ENCODE data around the gene PCDH1. TPM values are rescaled to one million over a fixed set of nuclear protein-coding genes. Genes with fewer than 3 reads are reported as not detected.

PCDH1 gene
- total and polyA plus RNA-seq, 2 of the 8 experiments (the other 6 are each of a cell fraction or from before 2014, with no cell fraction given), result 101 to 102 TPM

DNA sequence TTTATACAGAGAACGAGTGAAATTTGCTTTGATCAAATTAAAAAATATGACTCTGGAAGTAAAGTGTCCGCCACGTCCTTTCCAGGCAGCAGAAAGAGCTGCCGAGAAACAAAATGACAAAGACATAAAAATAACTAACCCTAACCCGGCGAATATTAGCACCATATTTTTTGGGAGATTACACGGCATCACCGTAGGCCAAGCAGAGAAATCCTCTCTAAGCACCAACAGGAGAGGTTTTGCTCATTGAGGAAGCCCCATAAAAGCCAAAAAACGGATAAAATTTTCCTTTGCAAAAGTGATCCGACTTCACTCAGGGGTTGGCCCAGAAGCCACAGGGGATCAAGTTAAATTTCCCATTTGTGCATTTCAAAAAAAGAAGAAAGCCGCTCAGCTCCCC is 70.9 kb downstream of the PCDH1 start:
- H3K14ac ChIP-seq (ENCODE audit: insufficient read length), result no peak overlapping the region
- 75% methylated on average over 10 of the region's 11 CpGs; no CpG with 5 or more reads in 1 of the 2 experiments for WGBS, 2 experiments (ENCODE audit: extremely low coverage in 1 of 2, insufficient coverage in 1 of 2, insufficient read length in 1 of 2, insufficient replicate concordance in 2 of 2, low coverage in 1 of 2, low lambda C conversion rate in 2 of 2, missing lambda C conversion rate in 1 of 2)
- H3K4me2 ChIP-seq (ENCODE audit: insufficient read depth in 1 of 2, low read depth in 2 of 2, low read length in 2 of 2), result 0 out of 4 replicates have a peak overlapping the region, but pooled peaks of 1 of the 2 experiments have one; percentile 14
- peaks cover 16 to 47% (median 21%) of the 10 kb centered on the region in 4 experiments for H3K4me1 ChIP-seq (replicated peaks in 1 of 4; ENCODE audit: control insufficient read depth in 3 of 4, insufficient read depth in 4 of 4, low read length in 3 of 4)
- H3K23ac ChIP-seq (ENCODE audit: insufficient read length), result no peak overlapping the region
- H3K4me3 ChIP-seq (ENCODE audit: extremely low read depth in 1 of 4, insufficient read depth in 2 of 4, low read depth in 3 of 4, low read length in 4 of 4), result no peak overlapping the region
- no peaks in the 10 kb centered on the region; a peak in 1 of 7 replicates for H3K27me3 ChIP-seq (replicated peaks in 1 of 4; ENCODE audit: control insufficient read depth in 3 of 4, extremely low read depth in 1 of 4, insufficient read depth in 3 of 4, low read length in 3 of 4)
- no peak overlapping the region for H2BK5ac ChIP-seq (ENCODE audit: low read depth, low read length)
- no peaks in the 10 kb centered on the region for H3K79me2 ChIP-seq (ENCODE audit: control insufficient read depth in 1 of 2, insufficient read depth in 2 of 2, low read length in 2 of 2)
- TF ChIP-seq RBBP5 (IDR thresholded peaks at IDR 0.05; ENCODE audit: borderline replicate concordance, low read depth, low read length) (no peak), JUN (IDR thresholded peaks at IDR 0.05; ENCODE audit: low read depth, low read length) (no peak), KDM5A (IDR thresholded peaks at IDR 0.05; ENCODE audit: low read length) (no peak), SP2 (IDR thresholded peaks at IDR 0.05; ENCODE audit: low read length) (no peak), CHD2 (IDR thresholded peaks at IDR 0.05; ENCODE audit: low read length) (no peak), RXRA (IDR thresholded peaks at IDR 0.05; ENCODE audit: insufficient read depth, low read depth, low read length) (no peak), EP300 (IDR thresholded peaks at IDR 0.05; ENCODE audit: borderline replicate concordance in 1 of 2, low read depth in 2 of 2, low read length in 2 of 2) (no peak), CEBPB (IDR thresholded peaks at IDR 0.05; ENCODE audit: low read depth, low read length) (no peak), SIRT6 (IDR thresholded peaks at IDR 0.05; ENCODE audit: low read length) (no peak), TEAD4 (IDR thresholded peaks at IDR 0.05; ENCODE audit: low read depth, low read length) (no peak)
- no peak overlapping the region for H3K27ac ChIP-seq (ENCODE audit: low read depth, low read length)
- no peak overlapping the region for H3K4ac ChIP-seq (replicated peaks; ENCODE audit: insufficient read length, low read depth, low read length)
- no peaks in the 10 kb centered on the region for H3K79me1 ChIP-seq (ENCODE audit: low read depth, low read length)
- no peak overlapping the region for H3K56ac ChIP-seq (replicated peaks; ENCODE audit: insufficient read length, low read depth, low read length)
- H3K9ac ChIP-seq (replicated peaks in 1 of 4; ENCODE audit: extremely low read depth in 1 of 4, low read depth in 3 of 4, low read length in 3 of 4), result no peak overlapping the region
- ChIA-PET CTCF (ENCODE audit: partially characterized antibody) (interaction anchor here (0.8 to 20.5 kb wide), 16 partner anchors 8 to 126 kb away, joined by 3 to 345 read pairs (median 6); partner anchors contain the start of gene PCDH1), POLR2A (ENCODE audit: partially characterized antibody) (interaction anchor here (1.1 to 4.3 kb wide), 6 partner anchors 9 to 70 kb away, joined by 3 to 18 read pairs (median 5); partner anchors contain the start of gene PCDH1)
- no peak for DNase-seq (ENCODE audit: low read depth in 1 of 2, low spot score in 2 of 2)
- no peak overlapping the region for H2BK12ac ChIP-seq (ENCODE audit: low read depth, low read length)
- no peak overlapping the region for H4K91ac ChIP-seq (replicated peaks; ENCODE audit: insufficient read length, low read length)
- no peak overlapping the region for H3K18ac ChIP-seq (ENCODE audit: extremely low read depth, low read length)
- H2BK120ac ChIP-seq (replicated peaks; ENCODE audit: low read depth, low read length), result no peak overlapping the region
- no peaks in the 10 kb centered on the region for H4K20me1 ChIP-seq (replicated peaks in 1 of 2; ENCODE audit: control insufficient read depth in 1 of 2, insufficient read depth in 2 of 2, low read length in 2 of 2)
- H3K9me3 ChIP-seq (ENCODE audit: insufficient read depth in 2 of 2, low read depth in 1 of 2, low read length in 1 of 2), result no peaks in the 10 kb centered on the region
- H3K36me3 ChIP-seq (ENCODE audit: control insufficient read depth in 2 of 4, insufficient read depth in 4 of 4, low read length in 3 of 4), result no peaks in the 10 kb centered on the region
- H3K23me2 ChIP-seq (ENCODE audit: low read depth, low read length), result peaks cover 4% of the 10 kb centered on the region; the same call in 1 of the 2 replicates
- H2BK15ac ChIP-seq (ENCODE audit: low read length), result no peak overlapping the region
- no peak overlapping the region for H2BK20ac ChIP-seq (ENCODE audit: low read length)
- no peak overlapping the region for H2AK5ac ChIP-seq (ENCODE audit: low read depth, low read length)
- FAIRE-seq, result no peak
- no peak overlapping the region for H4K5ac ChIP-seq (ENCODE audit: insufficient read length, low read depth, low read length)
- H4K8ac ChIP-seq (ENCODE audit: extremely low read depth, insufficient read depth, low read length), result no peak overlapping the region
- H2AFZ ChIP-seq (ENCODE audit: low read length), result no peak overlapping the region

All from H1 (cell line).